SH-SY5Y (cell line): ENCODE results near the gene E2F2.

Experiments
- GATA2 ChIP-seq: IDR thresholded peaks from 2 replicates; pipeline ENCODE4 v1.6.1; 2011; ENCODE audit warnings: mild to moderate bottlenecking, low read depth, low read length
- GATA3 ChIP-seq: IDR thresholded peaks from 2 replicates; pipeline ENCODE4 v1.6.1; 2011; ENCODE audit warnings: low read depth, mild to moderate bottlenecking, low read length, moderate library complexity

DNA sequence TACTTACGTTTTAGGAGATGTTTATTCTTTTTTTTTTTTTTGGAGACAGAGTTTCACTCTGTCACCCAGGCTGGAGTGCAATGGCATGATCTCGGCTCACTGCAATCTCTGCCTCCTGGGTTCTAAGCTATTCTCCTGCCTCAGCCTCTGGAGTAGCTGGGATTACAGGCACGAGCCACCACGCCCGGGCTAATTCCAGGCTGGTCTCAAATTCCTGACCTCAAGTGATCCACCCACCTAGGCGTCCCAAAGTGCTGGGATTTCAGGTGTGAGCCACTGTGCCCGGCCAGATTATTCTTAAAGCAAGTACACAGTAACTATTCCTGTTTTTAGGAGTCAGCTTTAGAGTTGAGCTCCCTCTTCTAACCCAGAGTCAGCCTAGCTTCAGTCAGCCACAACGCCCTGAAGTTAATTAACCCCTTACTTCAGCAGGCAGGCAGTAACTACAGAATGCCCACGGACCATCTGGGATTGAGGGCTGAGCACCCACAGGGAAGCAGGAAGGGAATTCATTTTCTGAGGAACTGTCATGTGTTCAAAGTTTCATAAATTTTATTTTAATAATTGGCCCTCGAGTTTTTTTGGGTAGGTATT, 33.6 kb upstream of the E2F2 start:
- no peak for TF ChIP-seq GATA3
- no peak for TF ChIP-seq GATA2
